HTR-8/SVneo (cell line): ENCODE results near the gene MYPN.

ENCODE experiments used
- DNase-seq: peaks from one replicate; pipeline ENCODE4 v3.0.0; 2011; ENCODE audit warnings: low spot score, mixed read lengths; ENCODE audit not compliant: insufficient read length
- FAIRE-seq: peaks from 2 replicates; lab custom pipeline; 2011; peaks lifted over from hg19 to GRCh38; lab: Jason Lieb, UNC

Gene MYPN

GRCh38 chr10:68253346-68253745 is 144.1 kb downstream of the MYPN start:
- no peak for FAIRE-seq

GRCh38 chr10:68261132-68261856 is 152.0 kb downstream of the MYPN start:
- FAIRE-seq, result no peak
- DNase-seq, result no peak

More at GRCh38 chr10:68253346-68253745, 144.1 kb downstream of the MYPN start:
- DNase-seq, result no peak
